ENCODE results near the gene NMT1.

The NMT1 gene

GRCh38 chr17:45086391-45086790 is 25.3 kb downstream of the NMT1 start:
- DNase-seq = no peak

- no peak for DNase-seq
Measured at GRCh38 chr17:45086865-45087503, 25.9 kb downstream of the NMT1 start.

GRCh38 chr17:45087504-45087975 is 26.4 kb downstream of the NMT1 start:
- DNase-seq = no peak

- DNase-seq = no peak
Measured at GRCh38 chr17:45087978-45088377, 26.9 kb downstream of the NMT1 start.

- no peak for DNase-seq
Measured at GRCh38 chr17:45088741-45089140, 27.6 kb downstream of the NMT1 start.

GRCh38 chr17:45090711-45091110 is 29.6 kb downstream of the NMT1 start:
- DNase-seq = no peak

- DNase-seq = no peak
Measured at GRCh38 chr17:45091778-45092425, 30.8 kb downstream of the NMT1 start.

GRCh38 chr17:45092911-45093430 is 31.9 kb downstream of the NMT1 start:
- DNase-seq = no peak

GRCh38 chr17:45093444-45094110 is 32.5 kb downstream of the NMT1 start:
- no peak for DNase-seq

- peak; percentile 43 for DNase-seq
Measured at GRCh38 chr17:45096141-45096540, 35.0 kb downstream of the NMT1 start.

GRCh38 chr17:45096926-45097325 is 35.8 kb downstream of the NMT1 start:
- DNase-seq = no peak

GRCh38 chr17:45098081-45098868 is 37.2 kb downstream of the NMT1 start:
- no peak for DNase-seq

GRCh38 chr17:45098869-45099616 is 37.9 kb downstream of the NMT1 start:
- DNase-seq = peak; percentile 80

- DNase-seq = no peak
Measured at GRCh38 chr17:45101546-45101882, 40.4 kb downstream of the NMT1 start.

GRCh38 chr17:45101883-45102811 is 41.0 kb downstream of the NMT1 start:
- DNase-seq = no peak

- DNase-seq = no peak
Measured at GRCh38 chr17:45102856-45103255, 41.7 kb downstream of the NMT1 start.

GRCh38 chr17:45103269-45103795 is 42.2 kb downstream of the NMT1 start:
- DNase-seq = no peak

- no peak for DNase-seq
Measured at GRCh38 chr17:45104029-45104428, 42.9 kb downstream of the NMT1 start.

GRCh38 chr17:45104497-45104896 is 43.4 kb downstream of the NMT1 start:
- DNase-seq = no peak

- DNase-seq = no peak
Measured at GRCh38 chr17:45104907-45105624, 43.9 kb downstream of the NMT1 start.

Measured in suppressor macrophage treated with lipopolysaccharide for 4 hours (primary cell).